DMS79 (cell line): ENCODE data around the gene CDC16.
"Not testable (repeated sequence)": the region's sequence is repeated elsewhere in the genome, so short reads cannot be mapped to it uniquely, and the experiment has no call there.

Experiments used
- DNase-seq: peaks from one replicate; lab custom pipeline; 2025; lab: John Stamatoyannopoulos, UW

Gene CDC16

DNA sequence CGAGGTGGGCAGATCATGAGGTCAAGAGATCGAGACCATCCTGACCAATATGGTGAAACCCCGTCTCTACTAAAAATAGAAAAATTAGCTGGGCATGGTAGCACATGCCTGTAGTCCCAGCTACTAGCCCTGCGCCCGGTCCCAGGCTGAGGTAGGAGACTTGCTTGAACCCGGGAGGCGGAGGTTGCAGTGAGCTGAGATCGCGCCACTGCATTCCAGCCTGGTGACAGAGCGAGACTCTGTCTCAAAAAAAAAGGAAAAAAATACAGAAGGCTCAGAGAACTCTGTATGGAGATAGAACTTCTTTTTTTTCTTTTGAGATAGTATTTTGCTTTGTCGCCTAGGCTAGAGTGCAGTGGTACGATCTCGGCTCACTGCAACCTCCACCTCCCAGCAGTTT lies 29.6 kb downstream of the CDC16 start:
- DNase-seq: not testable (repeated sequence)

DNA sequence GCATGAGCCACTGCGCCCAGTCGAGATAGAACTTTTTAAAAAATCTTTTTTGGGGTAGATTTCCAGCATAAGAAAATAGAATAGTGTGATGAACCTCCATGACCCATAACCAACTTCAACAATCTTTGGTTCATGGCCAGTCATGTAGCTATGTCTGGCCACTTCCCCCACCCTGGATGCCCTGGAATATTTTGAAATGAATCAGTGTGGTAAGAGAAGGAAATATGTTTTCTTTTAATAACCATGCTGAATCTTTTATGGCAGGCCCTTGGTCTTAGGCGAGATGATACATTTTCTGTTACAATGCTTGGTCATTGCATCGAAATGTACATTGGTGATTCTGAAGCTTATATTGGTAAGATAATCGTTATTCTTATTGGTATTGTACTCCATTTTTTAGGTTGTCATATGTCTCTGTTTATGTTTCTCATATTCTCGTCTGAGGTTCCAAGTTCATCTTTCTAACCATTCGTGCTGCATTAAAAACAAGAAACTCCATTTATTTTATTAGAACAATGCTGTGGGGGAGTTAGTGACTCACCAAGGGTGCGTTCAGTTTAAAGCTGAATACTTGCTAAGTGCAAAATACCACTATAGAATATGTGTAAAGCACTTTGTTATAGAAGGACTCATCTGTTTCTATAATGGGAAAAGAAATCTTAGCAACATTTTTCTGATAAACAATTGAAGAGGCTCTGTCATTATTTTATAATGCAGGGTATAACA lies 30.4 kb downstream of the CDC16 start:
- no peak for DNase-seq

DNA sequence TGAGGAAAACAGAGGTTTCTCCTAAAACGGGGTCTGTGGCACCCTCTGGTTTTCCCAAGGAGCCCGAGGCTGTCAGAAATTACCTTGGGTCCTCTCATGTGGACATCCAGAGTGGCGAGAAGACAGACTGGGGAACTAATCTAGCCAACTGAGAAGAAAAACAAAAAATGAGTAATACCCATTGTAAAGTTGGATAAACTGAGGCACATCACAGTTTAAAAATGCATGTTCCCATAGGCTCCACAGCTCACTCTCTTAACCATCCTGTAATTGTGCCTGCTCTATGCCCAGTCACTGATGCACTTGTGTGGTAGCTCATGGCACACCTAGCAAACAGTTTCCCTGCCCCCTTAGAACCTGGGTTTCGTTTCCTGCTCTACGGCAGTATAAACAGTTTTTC lies 31.5 kb downstream of the CDC16 start:
- DNase-seq: no peak

DNA sequence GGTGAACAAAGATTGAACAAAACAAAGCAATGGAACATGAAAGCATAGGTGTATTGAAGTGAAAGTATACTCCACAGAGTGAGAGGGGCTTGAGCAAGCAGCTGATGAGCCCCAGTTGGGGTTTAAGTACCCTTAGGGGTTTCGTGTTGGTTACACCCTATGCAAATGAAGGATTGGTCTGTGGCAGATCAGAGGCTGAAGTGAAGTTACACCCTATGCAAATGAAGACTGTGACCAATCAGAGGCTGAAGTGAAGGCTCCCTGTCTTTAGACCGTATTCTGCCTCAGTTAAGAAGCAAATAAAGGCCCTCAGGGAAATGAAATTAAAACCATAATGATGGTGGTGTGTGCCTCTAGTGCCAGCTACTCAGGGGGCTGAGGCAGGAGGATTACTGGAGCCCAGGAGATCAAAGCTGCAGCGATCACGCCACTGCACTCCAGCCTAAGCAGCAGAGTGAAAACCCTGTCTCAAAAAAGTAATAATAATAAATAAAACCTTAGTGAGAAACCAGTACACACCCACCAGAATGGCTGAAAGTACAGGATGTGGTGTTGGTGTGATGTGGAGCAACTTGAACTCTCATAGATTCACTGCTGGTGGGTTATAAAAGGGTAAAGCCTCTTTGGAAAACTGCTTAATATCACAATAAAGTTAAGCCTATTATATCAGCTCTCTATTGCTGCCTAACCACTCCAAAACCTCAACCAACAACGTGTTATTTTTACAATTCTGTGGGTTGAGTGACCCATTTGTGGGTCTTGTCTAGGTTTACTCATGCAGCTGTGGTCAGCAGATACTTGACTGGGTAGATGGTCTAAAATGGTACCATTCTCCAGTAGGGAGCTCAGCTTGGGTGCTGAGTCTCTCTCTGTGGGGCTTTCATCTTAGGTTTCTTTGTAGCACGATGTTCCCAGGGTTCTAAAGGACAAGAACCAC lies 33.9 kb downstream of the CDC16 start:
- DNase-seq: no peak

DNA sequence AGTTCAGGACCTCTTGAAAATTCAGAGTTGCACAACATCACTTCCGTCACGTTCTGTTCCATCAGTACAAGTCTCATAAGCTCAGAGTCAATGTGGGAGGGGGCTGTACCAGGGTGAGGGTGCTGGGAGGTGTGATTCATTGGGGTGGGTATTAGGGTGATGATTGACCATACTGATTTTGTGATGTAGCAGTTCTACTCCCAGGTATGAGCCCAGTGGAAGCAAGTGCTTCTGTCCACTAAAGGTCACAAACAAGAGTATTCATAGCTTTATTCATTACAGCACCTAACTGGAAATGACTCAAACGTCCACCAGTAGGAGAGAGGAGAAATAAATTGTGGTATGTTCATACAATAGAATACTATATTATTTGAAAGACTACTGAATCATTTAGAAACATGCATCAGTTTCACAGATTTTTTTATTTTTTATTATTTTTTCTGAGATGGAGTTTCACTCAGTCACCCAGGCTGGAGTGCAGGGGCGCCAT lies 34.6 kb downstream of the CDC16 start:
- no peak for DNase-seq

DNA sequence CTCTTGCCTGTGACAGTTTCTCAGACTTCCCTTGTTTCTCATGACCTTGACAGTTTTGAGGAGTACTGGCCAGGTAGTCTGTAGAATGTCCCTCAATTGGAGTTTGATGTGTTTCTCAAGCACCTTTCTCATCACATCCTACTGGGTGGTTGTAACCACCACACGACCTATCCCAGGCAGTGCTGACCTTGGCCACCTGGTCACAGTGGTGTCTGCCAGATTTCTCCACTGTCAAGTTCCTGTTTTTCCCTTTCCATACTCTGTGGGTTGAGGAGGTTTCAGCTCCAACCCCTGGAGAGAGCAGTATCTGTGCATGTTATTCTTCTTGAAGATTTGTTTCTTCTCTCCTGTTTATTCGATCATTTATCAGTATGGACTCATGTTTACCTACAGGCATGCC lies 38.3 kb downstream of the CDC16 start:
- no peak for DNase-seq

DNA sequence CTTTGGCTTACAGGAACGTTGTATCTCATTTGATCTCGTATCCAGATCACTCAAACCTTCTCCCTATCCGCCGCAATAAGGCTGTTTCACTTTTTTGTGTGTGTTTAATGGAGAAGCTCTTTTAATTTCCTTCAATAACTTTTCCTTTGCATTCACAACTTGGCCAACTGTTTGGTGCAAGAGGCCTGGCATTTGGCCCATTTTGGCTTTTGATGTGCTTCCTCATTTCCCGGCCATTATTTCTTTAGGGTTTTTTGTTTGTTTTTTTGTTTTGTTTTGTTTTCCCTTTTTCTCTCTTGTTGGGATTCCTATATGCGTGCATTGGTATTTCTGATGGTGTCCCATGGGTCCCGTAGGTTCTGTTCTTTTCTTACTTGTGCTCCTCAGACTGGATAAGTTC lies 40.6 kb downstream of the CDC16 start:
- no peak for DNase-seq

DNA sequence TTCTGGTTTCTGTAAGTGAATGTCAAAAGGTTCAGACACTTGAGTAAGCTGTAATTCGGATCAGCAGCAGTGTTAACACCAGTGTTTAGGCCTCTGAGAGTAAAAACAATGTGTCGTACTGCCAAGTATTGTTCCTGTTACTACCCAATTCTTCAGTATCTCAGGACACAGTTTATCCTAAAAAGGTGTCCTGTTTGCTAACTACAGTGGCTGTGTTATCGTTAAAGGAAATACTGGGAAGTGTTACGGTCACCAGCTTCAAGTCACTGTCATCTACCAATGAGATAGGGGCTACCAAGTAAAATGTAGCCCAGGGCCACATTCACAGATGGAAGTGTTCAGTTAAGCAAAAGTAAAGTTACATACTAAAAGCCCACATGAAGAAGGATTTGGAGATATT lies 44.4 kb downstream of the CDC16 start:
- DNase-seq: no peak

DNA sequence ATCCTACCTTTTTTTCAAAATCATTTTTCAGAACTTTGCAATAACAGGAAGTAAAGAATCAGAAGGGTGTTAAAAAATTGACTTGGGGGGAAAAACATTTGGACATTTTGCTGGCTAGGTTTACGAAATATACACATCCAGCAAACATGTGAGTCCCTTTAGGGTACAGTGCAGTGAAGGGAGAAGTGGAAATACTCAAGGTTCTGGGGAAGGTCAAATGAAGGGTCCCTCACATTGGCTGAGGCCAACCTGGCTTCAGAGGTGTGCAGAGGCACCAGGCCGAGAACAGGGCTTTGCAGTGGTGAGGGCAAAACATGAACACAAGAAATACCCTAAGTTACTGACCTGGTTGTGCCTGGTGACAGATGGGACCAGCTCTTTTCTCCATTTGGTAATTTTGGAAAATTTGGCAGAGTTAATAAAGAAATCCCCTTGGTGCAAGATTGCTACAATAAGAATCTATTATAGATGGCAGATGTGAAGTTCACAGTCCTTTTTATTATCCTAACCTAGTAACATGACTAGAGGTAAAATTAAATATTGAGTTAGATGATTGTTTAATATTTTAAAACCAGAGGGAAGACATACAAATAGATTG lies 45.2 kb downstream of the CDC16 start:
- DNase-seq: no peak

DNA sequence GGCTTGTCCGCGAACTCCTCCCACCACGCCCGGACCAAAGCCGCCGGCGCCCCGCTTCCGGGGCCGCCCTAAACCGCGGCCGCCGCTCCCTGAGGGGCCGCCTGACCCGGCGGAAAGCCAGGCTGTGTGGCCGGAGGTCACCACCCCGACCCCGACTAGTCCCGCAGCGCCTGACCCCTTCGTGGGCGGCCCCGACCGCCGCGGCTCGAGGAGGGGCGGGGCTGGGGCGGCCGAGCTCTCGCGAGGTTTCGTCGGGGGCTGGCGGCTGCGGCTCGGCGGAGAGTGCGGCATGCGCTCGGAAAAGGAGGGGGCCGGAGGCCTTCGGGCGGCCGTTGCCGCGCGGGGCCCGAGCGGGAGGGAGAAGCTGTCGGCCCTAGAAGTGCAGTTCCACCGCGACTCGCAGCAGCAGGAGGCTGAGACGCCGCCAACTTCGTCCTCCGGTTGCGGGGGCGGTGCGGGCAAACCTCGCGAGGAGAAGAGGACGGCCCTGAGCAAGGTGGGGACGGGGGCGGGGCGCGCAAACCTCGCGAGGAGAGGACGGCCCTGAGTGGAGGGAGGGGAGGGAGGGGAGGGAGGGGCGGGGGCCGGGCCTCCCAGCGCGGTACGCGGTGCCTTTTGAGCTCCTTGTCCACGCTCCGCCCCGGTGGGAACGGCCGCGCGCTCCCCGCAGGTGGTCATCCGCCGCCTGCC lies 46.8 kb downstream of the CDC16 start, which contains the start of gene UPF3A:
Gene UPF3A (plus strand): TSS at position 251 of the 690 bp plus-strand sequence. CDS start 39 bp downstream, at position 290.
- peak; percentile 95 for DNase-seq

DNA sequence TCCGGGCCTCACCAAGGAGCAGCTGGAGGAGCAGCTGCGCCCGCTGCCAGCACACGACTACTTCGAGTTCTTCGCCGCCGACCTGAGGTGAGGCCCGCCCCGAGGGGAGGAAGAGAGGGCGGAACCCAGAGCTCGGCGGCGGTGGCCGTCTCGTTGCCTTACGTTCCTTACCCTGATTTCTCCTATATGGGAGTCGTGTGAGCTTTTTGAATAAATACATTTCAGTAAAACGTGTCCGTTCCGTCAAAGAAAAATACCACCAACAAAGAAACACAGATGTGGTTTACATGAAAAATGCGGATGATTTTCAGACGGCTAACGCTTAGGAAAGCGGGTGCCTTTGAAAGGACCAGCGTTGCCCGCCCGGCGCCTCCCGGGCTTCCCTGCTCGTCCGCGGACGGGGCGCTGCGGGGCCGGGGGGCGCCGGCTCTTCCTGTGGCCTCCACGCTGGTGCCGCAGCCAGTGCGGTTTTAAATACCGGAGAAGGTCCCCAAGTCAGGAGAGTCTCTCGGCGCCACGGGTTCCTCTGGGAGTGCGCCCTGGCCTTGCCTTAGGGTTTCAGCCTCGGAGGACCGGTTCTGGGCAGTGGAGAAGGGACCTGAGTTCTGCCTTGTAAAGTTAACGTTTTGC lies 47.5 kb downstream of the CDC16 start:
- DNase-seq: peak; percentile 95

DNA sequence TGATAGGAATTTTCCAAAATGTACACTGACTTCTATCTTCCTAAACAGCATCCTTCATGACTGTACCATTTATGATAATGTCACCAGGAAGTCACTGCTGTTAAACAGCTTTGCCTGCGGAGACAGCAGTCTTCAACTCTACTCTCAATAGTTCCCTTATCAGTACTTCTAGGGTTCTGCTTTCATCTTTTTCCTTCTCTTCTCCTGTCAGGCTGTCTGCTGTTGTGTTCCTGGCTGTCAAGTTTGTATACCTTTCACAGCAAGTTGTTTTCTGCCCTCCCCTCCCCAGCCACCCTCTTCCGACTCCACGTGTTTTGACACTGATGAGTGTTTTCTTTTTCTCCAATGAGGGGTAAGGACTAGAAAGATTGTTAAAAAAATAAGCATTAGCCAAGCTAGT lies 48.9 kb downstream of the CDC16 start:
- no peak for DNase-seq

DNA sequence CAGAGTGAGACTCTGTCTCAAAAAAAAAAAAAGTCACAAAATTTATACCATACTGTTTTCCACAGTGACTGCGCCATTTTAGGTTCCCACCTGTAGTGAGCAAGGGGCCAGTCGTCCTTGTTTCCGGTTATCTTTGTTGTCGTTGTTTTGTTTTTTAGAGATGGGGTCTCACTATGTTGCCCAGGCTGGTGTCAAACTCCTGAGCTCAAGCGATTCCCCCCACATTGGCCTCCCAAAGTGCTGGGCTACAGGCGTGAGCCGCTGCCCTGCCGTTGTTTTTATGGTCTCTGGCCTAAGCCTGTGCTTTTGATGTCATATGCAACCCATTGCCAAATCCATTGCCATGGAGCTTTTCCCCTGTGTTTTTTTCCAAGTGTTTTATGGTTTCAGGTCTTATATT lies 50.0 kb downstream of the CDC16 start:
- DNase-seq: no peak

DNA sequence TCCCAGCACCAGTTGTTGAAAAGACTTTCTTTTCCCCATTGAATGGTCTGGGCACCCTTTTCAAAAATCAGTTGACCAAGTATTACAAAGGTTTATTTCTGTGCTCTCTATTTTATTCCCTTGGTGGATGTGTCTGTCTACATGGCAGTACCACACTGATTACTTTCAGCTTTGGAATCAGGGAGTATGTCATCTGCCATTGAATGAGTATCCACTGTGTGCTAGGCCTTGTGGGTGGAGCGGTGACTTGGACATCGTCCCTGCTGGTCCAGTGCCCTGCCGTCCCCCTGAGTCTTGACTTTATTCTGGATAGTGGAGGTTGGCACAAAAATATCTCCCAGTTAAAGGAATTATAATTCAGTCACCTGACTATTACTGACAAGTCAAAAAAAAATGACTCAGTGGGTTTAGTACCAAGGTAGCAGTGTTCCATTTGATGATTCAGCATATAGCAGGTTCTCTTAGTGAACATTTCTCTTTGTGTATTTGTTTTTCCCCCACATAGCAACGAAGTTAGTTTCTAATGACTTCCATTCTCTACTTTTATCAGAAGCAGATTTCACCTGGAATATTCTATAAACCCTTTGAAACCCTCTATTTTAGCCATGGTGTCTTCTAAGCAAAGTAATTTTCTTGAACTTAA lies 50.6 kb downstream of the CDC16 start:
- DNase-seq: no peak

DNA sequence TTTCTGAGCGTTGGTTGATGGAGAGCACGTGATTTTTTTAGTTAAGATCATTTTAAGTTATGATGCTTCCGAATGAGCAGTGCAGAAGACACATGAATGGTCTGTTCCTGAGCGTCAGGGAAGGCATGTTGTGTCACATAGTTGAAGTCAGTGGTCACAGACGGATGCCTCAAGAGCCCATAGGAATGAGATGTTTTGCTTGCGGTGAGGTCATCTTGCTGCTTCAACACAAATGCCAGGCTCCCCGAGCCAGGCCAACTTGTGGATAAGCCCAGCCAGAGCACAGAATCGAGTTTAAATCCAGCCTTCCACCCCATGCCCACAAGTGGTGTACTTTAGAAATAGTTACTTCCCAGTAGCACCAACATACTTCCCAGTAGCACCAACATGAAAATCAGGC lies 52.1 kb downstream of the CDC16 start:
- DNase-seq: no peak

DNA sequence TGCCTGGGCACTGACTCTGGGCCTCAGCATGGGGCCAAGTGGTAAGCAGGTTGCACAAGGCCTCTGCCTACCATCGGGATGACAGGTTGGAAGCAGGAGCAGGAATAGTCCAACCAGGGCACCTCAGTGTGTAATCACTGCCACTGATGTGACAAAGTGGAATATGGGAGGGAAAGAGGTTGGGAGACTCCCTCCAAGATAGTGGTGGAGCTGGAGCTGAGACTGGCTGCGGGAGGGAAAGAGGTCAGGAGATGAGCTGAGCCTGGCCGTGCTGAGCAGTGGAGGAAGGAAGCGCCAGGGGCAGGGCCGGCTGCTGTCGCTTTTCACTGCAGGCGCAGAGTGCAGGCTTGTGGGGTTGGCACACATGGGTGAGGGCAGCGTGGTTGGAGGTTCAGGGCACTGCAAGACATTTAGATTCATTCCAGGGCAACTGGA lies 53.5 kb downstream of the CDC16 start:
- no peak for DNase-seq

DNA sequence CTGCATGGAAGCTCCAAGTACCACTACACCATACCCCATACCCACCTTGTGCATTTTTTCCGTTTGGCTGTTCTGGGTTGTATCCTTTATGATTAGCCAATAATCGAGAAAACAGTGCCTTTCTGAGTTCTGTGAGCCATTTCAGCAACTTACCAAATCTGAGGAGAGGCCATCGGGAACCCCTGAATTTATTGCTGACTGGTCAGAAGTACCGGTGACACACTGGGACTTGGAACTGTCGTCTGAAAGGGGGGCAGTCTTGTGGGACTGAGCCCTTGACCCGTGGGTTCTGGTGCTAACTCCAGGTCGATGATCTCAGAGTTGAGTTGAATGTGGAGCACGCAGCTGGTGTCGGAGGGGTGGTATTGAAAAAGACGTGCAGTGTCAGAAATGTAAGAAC lies 61.8 kb downstream of the CDC16 start:
- DNase-seq: no peak

DNA sequence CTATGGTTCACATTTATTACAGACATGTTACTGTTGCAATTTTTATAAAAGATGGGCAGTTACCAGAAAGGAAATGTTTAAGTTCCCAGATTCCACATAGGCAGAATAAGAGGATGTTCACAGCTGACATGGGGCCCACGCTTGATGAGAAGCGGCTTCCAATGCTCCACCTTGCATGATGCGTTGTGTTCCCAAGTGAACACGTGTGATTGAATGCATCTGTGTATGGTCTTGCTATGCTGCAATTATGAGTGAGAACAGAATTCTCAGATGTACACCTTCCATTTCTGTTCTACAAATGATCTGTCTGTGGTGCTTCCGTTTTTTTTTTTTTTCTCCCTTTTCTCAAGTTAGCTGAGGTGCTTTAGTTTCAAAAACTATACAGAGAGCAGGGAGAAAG lies 62.2 kb downstream of the CDC16 start:
- DNase-seq: no peak

DNA sequence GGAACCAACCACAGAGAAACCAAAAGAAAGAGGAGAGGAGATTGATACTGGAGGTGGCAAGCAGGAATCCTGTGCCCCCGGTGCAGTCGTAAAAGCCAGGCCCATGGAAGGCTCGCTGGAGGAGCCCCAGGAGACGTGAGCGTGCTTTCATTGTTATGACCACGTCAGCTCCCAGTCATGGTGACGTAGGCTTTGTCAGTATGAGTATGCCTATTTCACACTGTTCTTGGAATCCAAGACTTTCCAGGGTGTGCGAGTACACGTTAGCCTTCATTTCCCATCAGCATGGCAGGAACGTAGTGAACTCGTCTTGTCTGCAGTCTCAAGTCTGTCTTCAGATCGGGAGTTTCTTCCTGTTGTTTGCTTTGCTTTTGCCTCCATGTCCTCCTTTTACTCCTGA lies 64.2 kb downstream of the CDC16 start:
- DNase-seq: no peak

DNA sequence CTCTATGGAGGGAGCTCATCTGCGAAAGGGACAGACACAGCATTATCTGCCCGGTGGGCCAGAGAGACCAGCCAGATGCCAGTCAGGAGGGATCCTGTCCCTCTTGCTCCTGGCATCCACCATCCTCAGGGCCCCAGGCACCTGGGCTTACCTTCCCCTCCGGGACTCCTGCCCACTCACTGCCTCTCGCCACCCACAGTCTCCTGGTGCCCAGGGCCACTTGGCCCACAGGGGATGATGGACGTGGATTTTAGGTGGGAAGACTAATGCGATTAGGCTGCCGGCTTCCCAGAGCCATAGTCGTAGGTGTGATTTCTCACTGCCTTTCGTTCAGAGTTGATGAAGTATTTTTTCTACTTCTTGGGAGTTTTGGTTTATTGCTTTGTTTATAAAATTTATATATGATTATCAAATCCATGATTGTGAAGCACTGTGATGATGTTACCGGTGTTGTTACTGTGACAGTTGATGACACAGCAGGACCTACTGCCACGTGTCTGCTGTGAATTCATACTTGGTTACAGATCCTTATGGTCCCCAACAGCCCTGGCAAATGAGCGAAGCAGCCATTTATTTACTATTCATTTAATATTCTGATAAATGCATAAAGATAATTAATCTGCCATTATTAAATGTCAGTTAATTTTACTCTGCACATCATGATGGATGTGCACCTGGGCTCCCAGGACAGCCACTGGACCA lies 65.1 kb downstream of the CDC16 start:
- no peak for DNase-seq
